Neural progenitor cell (in vitro differentiated cells): Measurements from ENCODE around the gene LRBA. TPM values are rescaled to one million over a fixed set of nuclear protein-coding genes. Genes with fewer than 3 reads are reported as not detected.

Experiments
- DNase-seq: peaks from one replicate; pipeline ENCODE4 v3.0.0-alpha.2; 2016; ENCODE audit warnings: low spot score
- H2AFZ ChIP-seq: fragments of 200-600 bp; sonication (generic); replicated peaks from 2 replicates; pipeline ENCODE4 v1.6.1; 2016; ENCODE audit warnings: antibody characterized with exemption
- H3F3A ChIP-seq: fragments of 200-600 bp; sonication (generic); 2 replicates; pipeline ENCODE4 v1.6.1; 2016; ENCODE audit warnings: antibody characterized with exemption, low read depth
- H3K27ac ChIP-seq: fragments of 200-600 bp; sonication (generic); 2 replicates; pipeline ENCODE4 v1.5.1; 2016; ENCODE audit warnings: mild to moderate bottlenecking
- H3K27me3 ChIP-seq: fragments of 200-600 bp; sonication (generic); 2 replicates; pipeline ENCODE4 v1.6.1; 2016; ENCODE audit warnings: mild to moderate bottlenecking, moderate library complexity
- H3K36me3 ChIP-seq: fragments of 200-600 bp; sonication (generic); 2 replicates; pipeline ENCODE4 v1.5.1; 2016
- H3K4me1 ChIP-seq: fragments of 200-600 bp; sonication (generic); 2 replicates; pipeline ENCODE4 v1.6.1; 2016; ENCODE audit warnings: mixed run types
- H3K4me2 ChIP-seq: fragments of 200-600 bp; sonication (generic); 2 replicates; pipeline ENCODE4 v1.6.1; 2016
- H3K4me3 ChIP-seq: fragments of 200-600 bp; sonication (generic); 2 replicates; pipeline ENCODE4 v1.5.1; 2016
- H3K79me2 ChIP-seq: fragments of 200-600 bp; sonication (generic); 2 replicates; pipeline ENCODE4 v1.6.1; 2016; ENCODE audit warnings: low read depth
- H3K9ac ChIP-seq: fragments of 200-600 bp; sonication (generic); 2 replicates; pipeline ENCODE4 v1.6.1; 2016
- H3K9me3 ChIP-seq: fragments of 200-600 bp; sonication (generic); 2 replicates; pipeline ENCODE4 v1.5.1; 2016; ENCODE audit warnings: low read depth
- H4K20me1 ChIP-seq: fragments of 200-600 bp; sonication (generic); 2 replicates; pipeline ENCODE4 v1.6.1; 2016; ENCODE audit warnings: low read depth
- H3K27ac Mint-ChIP-seq: 3 replicates; pipeline ENCODE4 v1.8.0; 2021; ENCODE audit warnings: mixed read lengths
- H3K27me3 Mint-ChIP-seq: 2 replicates; pipeline ENCODE4 v1.8.0; 2022; ENCODE audit warnings: low read depth, mild to moderate bottlenecking, inconsistent platforms, moderate library complexity, mixed read lengths; ENCODE audit not compliant: insufficient read depth
- H3K36me3 Mint-ChIP-seq: 3 replicates; pipeline ENCODE4 v1.8.0; 2021; ENCODE audit warnings: mixed read lengths
- H3K4me1 Mint-ChIP-seq: 3 replicates; pipeline ENCODE4 v1.8.0; 2021; ENCODE audit warnings: mixed read lengths
- H3K4me3 Mint-ChIP-seq: 3 replicates; pipeline ENCODE4 v1.8.0; 2021; ENCODE audit warnings: mild to moderate bottlenecking, moderate library complexity, mixed read lengths
- H3K9me3 Mint-ChIP-seq: 3 replicates; pipeline ENCODE4 v1.8.0; 2020; ENCODE audit warnings: mixed read lengths
- EZH2 ChIP-seq: fragments of 200-600 bp; sonication (generic); IDR thresholded peaks from 2 replicates; pipeline ENCODE4 v1.6.1; 2017; ENCODE audit warnings: antibody characterized with exemption, mild to moderate bottlenecking, moderate library complexity
- EZH2phosphoT487 ChIP-seq: fragments of 200-600 bp; sonication (generic); IDR thresholded peaks from 2 replicates; pipeline ENCODE4 v1.6.1; 2017; ENCODE audit warnings: antibody characterized with exemption
- total RNA-seq: library from RNA; depleted of rRNA; stranded (reverse); fragments of >200 nt; gene quantifications from 2 replicates; pipeline ENCODE4 v1.2.3, GENCODE V29; 2015; ENCODE audit warnings: low replicate concordance
- TF ChIP-seq, protein P1 (sequence below): fragments of 200-600 bp; sonication (generic); IDR thresholded peaks from 2 replicates; pipeline ENCODE4 v1.5.1; 2017; ENCODE audit warnings: antibody characterized with exemption, mild to moderate bottlenecking

Gene LRBA
- total RNA-seq, 1 donor from 2014 or later = 111 TPM

DNA sequence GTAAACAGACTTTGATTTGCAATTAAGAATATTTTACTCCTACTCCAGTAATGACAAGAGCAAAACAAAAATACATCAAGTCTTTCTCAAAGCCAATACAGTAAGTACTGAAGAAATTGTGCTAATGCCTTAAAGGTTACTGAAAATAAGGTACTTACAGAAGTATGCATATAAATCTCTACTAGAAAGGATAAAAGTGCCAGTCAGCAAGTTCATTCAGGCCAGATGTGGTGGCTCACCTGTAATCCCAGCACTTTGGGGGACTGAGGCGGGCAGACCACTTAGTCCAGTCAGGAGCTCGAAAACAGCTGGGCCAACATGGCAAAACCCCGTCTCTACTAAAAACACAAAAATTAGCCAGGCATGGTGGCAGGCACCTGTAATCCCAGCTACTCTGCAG is 27.9 kb downstream of the LRBA start:
- H2AFZ ChIP-seq = no peak overlapping the region
- H3K27ac ChIP-seq = no peak overlapping the region
- no peak overlapping the region for H3K4me3 Mint-ChIP-seq
- H3K4me2 ChIP-seq = no peak overlapping the region
- no peaks in the 10 kb centered on the region for H3K4me1 ChIP-seq
- H3K79me2 ChIP-seq = peaks cover 90% of the 10 kb centered on the region
- no peaks in the 10 kb centered on the region for H3K9me3 Mint-ChIP-seq
- H3K36me3 Mint-ChIP-seq = peaks cover 3% of the 10 kb centered on the region
- no peaks in the 10 kb centered on the region for H3K27me3 ChIP-seq
- no peaks in the 10 kb centered on the region for H4K20me1 ChIP-seq
- H3F3A ChIP-seq = no peaks in the 10 kb centered on the region
- H3K27me3 Mint-ChIP-seq = no peaks in the 10 kb centered on the region
- TF ChIP-seq EZH2 (no peak), EZH2phosphoT487 (no peak)
- TF ChIP-seq, protein P1, sequence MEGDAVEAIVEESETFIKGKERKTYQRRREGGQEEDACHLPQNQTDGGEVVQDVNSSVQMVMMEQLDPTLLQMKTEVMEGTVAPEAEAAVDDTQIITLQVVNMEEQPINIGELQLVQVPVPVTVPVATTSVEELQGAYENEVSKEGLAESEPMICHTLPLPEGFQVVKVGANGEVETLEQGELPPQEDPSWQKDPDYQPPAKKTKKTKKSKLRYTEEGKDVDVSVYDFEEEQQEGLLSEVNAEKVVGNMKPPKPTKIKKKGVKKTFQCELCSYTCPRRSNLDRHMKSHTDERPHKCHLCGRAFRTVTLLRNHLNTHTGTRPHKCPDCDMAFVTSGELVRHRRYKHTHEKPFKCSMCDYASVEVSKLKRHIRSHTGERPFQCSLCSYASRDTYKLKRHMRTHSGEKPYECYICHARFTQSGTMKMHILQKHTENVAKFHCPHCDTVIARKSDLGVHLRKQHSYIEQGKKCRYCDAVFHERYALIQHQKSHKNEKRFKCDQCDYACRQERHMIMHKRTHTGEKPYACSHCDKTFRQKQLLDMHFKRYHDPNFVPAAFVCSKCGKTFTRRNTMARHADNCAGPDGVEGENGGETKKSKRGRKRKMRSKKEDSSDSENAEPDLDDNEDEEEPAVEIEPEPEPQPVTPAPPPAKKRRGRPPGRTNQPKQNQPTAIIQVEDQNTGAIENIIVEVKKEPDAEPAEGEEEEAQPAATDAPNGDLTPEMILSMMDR = no peak
- no peaks in the 10 kb centered on the region for H3K36me3 ChIP-seq
- H3K9ac ChIP-seq = no peak overlapping the region
- no peaks in the 10 kb centered on the region for H3K9me3 ChIP-seq
- H3K4me1 Mint-ChIP-seq = no peaks in the 10 kb centered on the region
- H3K4me3 ChIP-seq = no peak overlapping the region
- H3K27ac Mint-ChIP-seq = no peak overlapping the region
- DNase-seq = no peak

DNA sequence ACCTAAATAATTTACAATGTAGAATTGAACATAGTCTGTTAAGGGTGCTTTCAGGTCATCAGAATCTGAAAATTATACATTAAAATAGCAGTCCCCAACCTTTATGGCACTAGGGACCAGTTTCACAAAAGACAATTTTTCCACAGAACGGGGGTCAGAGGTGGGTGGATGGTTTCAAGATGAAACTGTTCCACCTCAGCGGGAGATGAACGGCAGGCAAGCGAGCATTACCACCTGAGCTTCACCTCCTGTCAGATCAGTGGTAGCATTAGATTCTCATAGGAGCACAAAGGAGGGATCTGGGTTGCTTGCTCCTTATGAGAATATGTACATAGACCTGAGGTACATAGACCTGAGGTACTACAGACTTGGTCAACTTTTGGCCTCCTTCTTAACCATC is 29.0 kb downstream of the LRBA start:
- Histone ChIP-seq H3K79me2 (peaks cover 84% of the 10 kb centered on the region), H3K9ac (no peak overlapping the region), H2AFZ (no peak overlapping the region), H3K27ac (no peak overlapping the region), H3F3A (no peaks in the 10 kb centered on the region), H3K4me3 (no peak overlapping the region), H3K36me3 (no peaks in the 10 kb centered on the region), H3K27me3 (no peaks in the 10 kb centered on the region), H4K20me1 (no peaks in the 10 kb centered on the region), H3K4me2 (no peak overlapping the region), H3K9me3 (no peaks in the 10 kb centered on the region), H3K4me1 (no peaks in the 10 kb centered on the region)
- no peaks in the 10 kb centered on the region for H3K4me1 Mint-ChIP-seq
- no peaks in the 10 kb centered on the region for H3K36me3 Mint-ChIP-seq
- no peaks in the 10 kb centered on the region for H3K9me3 Mint-ChIP-seq
- TF ChIP-seq EZH2phosphoT487 (no peak), EZH2 (no peak)
- TF ChIP-seq, protein P1 = no peak
- no peak overlapping the region for H3K27ac Mint-ChIP-seq
- no peaks in the 10 kb centered on the region for H3K27me3 Mint-ChIP-seq
- no peak overlapping the region for H3K4me3 Mint-ChIP-seq
- no peak for DNase-seq

DNA sequence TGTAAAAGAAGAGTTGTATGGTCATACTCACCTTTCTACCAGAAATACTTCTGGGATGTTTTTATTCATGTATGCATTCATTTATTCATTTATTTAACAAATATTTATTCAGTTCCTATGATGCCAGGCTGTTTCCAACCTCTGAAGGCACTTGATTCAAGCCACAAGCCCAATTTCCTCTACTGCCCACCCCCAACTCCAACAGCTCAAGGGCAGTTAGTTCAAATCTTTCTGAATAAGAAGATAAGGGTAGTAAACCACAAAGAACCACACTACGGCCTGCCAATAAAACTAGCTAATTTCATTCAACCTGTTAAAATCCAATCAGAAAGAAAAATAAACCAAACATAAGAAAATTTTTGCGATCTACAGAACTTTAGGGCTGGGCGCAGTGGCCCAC is 31.2 kb downstream of the LRBA start:
- Histone ChIP-seq H3K27me3 (no peaks in the 10 kb centered on the region), H3K4me3 (no peak overlapping the region), H3K27ac (no peak overlapping the region), H3K79me2 (peaks cover 79% of the 10 kb centered on the region), H2AFZ (no peak overlapping the region), H3K4me1 (no peaks in the 10 kb centered on the region), H3K4me2 (no peak overlapping the region), H3K9me3 (no peaks in the 10 kb centered on the region), H3F3A (no peaks in the 10 kb centered on the region), H3K36me3 (no peaks in the 10 kb centered on the region), H4K20me1 (no peaks in the 10 kb centered on the region), H3K9ac (no peak overlapping the region)
- Mint-ChIP-seq H3K36me3 (peaks cover 2% of the 10 kb centered on the region), H3K27ac (no peak overlapping the region), H3K4me1 (no peaks in the 10 kb centered on the region), H3K4me3 (no peak overlapping the region), H3K27me3 (no peaks in the 10 kb centered on the region), H3K9me3 (peaks cover 13% of the 10 kb centered on the region)
- TF ChIP-seq EZH2 (no peak), EZH2phosphoT487 (no peak)
- TF ChIP-seq, protein P1 = no peak
- DNase-seq = no peak
